Central memory CD8-positive, alpha-beta T cell (primary cell): ENCODE measurements around the gene C12orf43.

Source experiments
- ATAC-seq: fragments of 150-1000 bp; cut with Tn5 transposase; replicated peaks from 2 replicates; pipeline ENCODE4 v1.10.0; 2022; ENCODE audit warnings: mild to moderate bottlenecking, moderate FRiP score, moderate number of reproducible peaks; ENCODE audit not compliant: poor library complexity, severe bottlenecking; ENCODE audit errors: extremely low read depth
- DNase-seq, 2 donors: peaks; one replicate each; pipeline ENCODE4 v3.0.0; 2021; ENCODE audit warnings: low spot score in 2 of 2
- H3K27ac Mint-ChIP-seq: one replicate; pipeline ENCODE4 v1.8.0; 2022; ENCODE audit warnings: low read depth, mild to moderate bottlenecking, moderate library complexity, mixed read lengths
- H3K27me3 Mint-ChIP-seq: one replicate; pipeline ENCODE4 v1.8.0; 2022; ENCODE audit warnings: mixed read lengths
- H3K36me3 Mint-ChIP-seq: one replicate; pipeline ENCODE4 v1.8.0; 2022; ENCODE audit warnings: mild to moderate bottlenecking, moderate library complexity, mixed read lengths; ENCODE audit not compliant: insufficient read depth
- H3K4me1 Mint-ChIP-seq: one replicate; pipeline ENCODE4 v1.8.0; 2022; ENCODE audit warnings: mixed read lengths
- H3K4me3 Mint-ChIP-seq: one replicate; pipeline ENCODE4 v1.8.0; 2022; ENCODE audit warnings: mild to moderate bottlenecking, moderate library complexity, mixed read lengths
- H3K9me3 Mint-ChIP-seq: one replicate; pipeline ENCODE4 v1.8.0; 2022; ENCODE audit warnings: mixed read lengths

The C12orf43 gene

GRCh38 chr12:121022713-121023112, 6.4 kb upstream of the C12orf43 start:
- Mint-ChIP-seq H3K36me3 (peaks cover 58% of the 10 kb centered on the region), H3K27me3 (no peaks in the 10 kb centered on the region), H3K9me3 (no peaks in the 10 kb centered on the region), H3K4me1 (peaks cover 4% of the 10 kb centered on the region), H3K4me3 (no peak overlapping the region), H3K27ac (peak overlapping the region; percentile 62)
- ATAC-seq (no peak), DNase-seq (no peak)

GRCh38 chr12:121021754-121022153, 5.5 kb upstream of the C12orf43 start:
- H3K27ac Mint-ChIP-seq = no peak overlapping the region
- peaks cover 4% of the 10 kb centered on the region for H3K4me1 Mint-ChIP-seq
- DNase-seq (no peak), ATAC-seq (no peak)
- no peak overlapping the region for H3K4me3 Mint-ChIP-seq
- H3K9me3 Mint-ChIP-seq = no peaks in the 10 kb centered on the region
- H3K27me3 Mint-ChIP-seq = no peaks in the 10 kb centered on the region
- H3K36me3 Mint-ChIP-seq = peaks cover 51% of the 10 kb centered on the region

- Mint-ChIP-seq H3K36me3 (peaks cover 34% of the 10 kb centered on the region), H3K4me3 (no peak overlapping the region), H3K4me1 (peaks cover 21% of the 10 kb centered on the region), H3K27me3 (no peaks in the 10 kb centered on the region), H3K9me3 (no peaks in the 10 kb centered on the region), H3K27ac (no peak overlapping the region)
- DNase-seq (no peak), ATAC-seq (no peak)
Observed at GRCh38 chr12:121018860-121019617, 2.8 kb upstream of the C12orf43 start.

GRCh38 chr12:121017966-121018491, 1.7 kb upstream of the C12orf43 start:
- ATAC-seq = no peak
- Mint-ChIP-seq H3K9me3 (no peaks in the 10 kb centered on the region), H3K4me1 (peaks cover 21% of the 10 kb centered on the region), H3K4me3 (no peak overlapping the region), H3K36me3 (peaks cover 28% of the 10 kb centered on the region), H3K27ac (no peak overlapping the region), H3K27me3 (no peaks in the 10 kb centered on the region)
- DNase-seq = no peak

- H3K4me3 Mint-ChIP-seq = no peak overlapping the region
- H3K27ac Mint-ChIP-seq = no peak overlapping the region
- ATAC-seq (no peak), DNase-seq (no peak)
- H3K36me3 Mint-ChIP-seq = peaks cover 22% of the 10 kb centered on the region
- no peaks in the 10 kb centered on the region for H3K27me3 Mint-ChIP-seq
- H3K9me3 Mint-ChIP-seq = no peaks in the 10 kb centered on the region
- peaks cover 21% of the 10 kb centered on the region for H3K4me1 Mint-ChIP-seq
Observed at GRCh38 chr12:121013715-121014114, 2.6 kb downstream of the C12orf43 start.

GRCh38 chr12:121011820-121012219, 4.5 kb downstream of the C12orf43 start:
- ATAC-seq (no peak), DNase-seq (no peak)
- Mint-ChIP-seq H3K36me3 (peaks cover 25% of the 10 kb centered on the region), H3K27me3 (no peaks in the 10 kb centered on the region), H3K27ac (no peak overlapping the region), H3K4me3 (no peak overlapping the region), H3K9me3 (no peaks in the 10 kb centered on the region), H3K4me1 (peaks cover 21% of the 10 kb centered on the region)

- Mint-ChIP-seq H3K27ac (no peak overlapping the region), H3K4me1 (peaks cover 13% of the 10 kb centered on the region)
Observed at GRCh38 chr12:121010860-121011259, 5.4 kb downstream of the C12orf43 start.

GRCh38 chr12:121009741-121010140, 6.5 kb downstream of the C12orf43 start:
- Mint-ChIP-seq H3K27ac (no peak overlapping the region), H3K4me1 (peaks cover 11% of the 10 kb centered on the region), H3K36me3 (peaks cover 26% of the 10 kb centered on the region), H3K27me3 (no peaks in the 10 kb centered on the region), H3K4me3 (no peak overlapping the region), H3K9me3 (no peaks in the 10 kb centered on the region)
- ATAC-seq = no peak
- no peak for DNase-seq

More at GRCh38 chr12:121010860-121011259, 5.4 kb downstream of the C12orf43 start:
- no peak overlapping the region for H3K4me3 Mint-ChIP-seq
- H3K27me3 Mint-ChIP-seq = no peaks in the 10 kb centered on the region
- H3K9me3 Mint-ChIP-seq = no peaks in the 10 kb centered on the region
- H3K36me3 Mint-ChIP-seq = peaks cover 21% of the 10 kb centered on the region
- ATAC-seq = no peak
- DNase-seq = no peak

- Mint-ChIP-seq H3K9me3 (no peaks in the 10 kb centered on the region), H3K27ac (no peak overlapping the region), H3K36me3 (peaks cover 31% of the 10 kb centered on the region), H3K4me3 (no peak overlapping the region), H3K4me1 (peaks cover 8% of the 10 kb centered on the region), H3K27me3 (no peaks in the 10 kb centered on the region)
- DNase-seq (no peak), ATAC-seq (no peak)
Observed at GRCh38 chr12:121008347-121009098, 7.8 kb downstream of the C12orf43 start.

- ATAC-seq = peak; percentile 67
- Mint-ChIP-seq H3K27me3 (no peaks in the 10 kb centered on the region), H3K36me3 (peaks cover 22% of the 10 kb centered on the region), H3K4me3 (no peak overlapping the region), H3K4me1 (peaks cover 8% of the 10 kb centered on the region), H3K9me3 (no peaks in the 10 kb centered on the region), H3K27ac (peak overlapping the region; percentile 91)
- DNase-seq = peak; percentile 26 to 44
Observed at GRCh38 chr12:121005346-121005815, 10.9 kb downstream of the C12orf43 start.

- ATAC-seq (no peak), DNase-seq (no peak)
- Mint-ChIP-seq H3K9me3 (no peaks in the 10 kb centered on the region), H3K27ac (peak overlapping the region; percentile 91), H3K4me1 (peaks cover 8% of the 10 kb centered on the region), H3K4me3 (no peak overlapping the region), H3K27me3 (no peaks in the 10 kb centered on the region), H3K36me3 (peaks cover 20% of the 10 kb centered on the region)
Observed at GRCh38 chr12:121004253-121004815, 12.0 kb downstream of the C12orf43 start.

- Mint-ChIP-seq H3K4me3 (no peak overlapping the region), H3K9me3 (no peaks in the 10 kb centered on the region), H3K27me3 (no peaks in the 10 kb centered on the region), H3K27ac (peak overlapping the region; percentile 6), H3K36me3 (peaks cover 20% of the 10 kb centered on the region), H3K4me1 (peaks cover 8% of the 10 kb centered on the region)
- ATAC-seq (no peak), DNase-seq (no peak)
Observed at GRCh38 chr12:121003650-121004049, 12.6 kb downstream of the C12orf43 start.
